Psoas muscle (tissue), 8 donors: Measurements from ENCODE around the gene TRMU. TPM values are rescaled to one million over a fixed set of nuclear protein-coding genes. Genes with fewer than 3 reads are reported as not detected.
A peak's percentile ranks its signal among the peaks of the same experiment; 100 is the strongest.

Experiments used
- ATAC-seq, 4 donors: fragments of 200-7000 bp; cut with Tn5 transposase; one replicate each; pipeline ENCODE4 v1.9.1; 2020; ENCODE audit warnings: moderate library complexity in 3 of 4, mild to moderate bottlenecking in 2 of 4
- DNase-seq, 2 donors: peaks; one replicate each; pipeline ENCODE4 v3.0.0-alpha.2; 2020
- H3K27ac ChIP-seq: fragments of 200-600 bp; one replicate; pipeline ENCODE4 v1.8.0; 2022
- H3K27me3 ChIP-seq, 3 donors: fragments of 200-600 bp in 1 of 3; one replicate each; pipeline versions ENCODE4 v1.6.1 to v1.8.0; 2013 to 2022; ENCODE audit warnings: low read length in 2 of 3, mild to moderate bottlenecking in 2 of 3, moderate library complexity in 1 of 3; ENCODE audit not compliant: insufficient read depth in 3 of 3
- H3K36me3 ChIP-seq, 2 donors: fragments of 200-600 bp in 1 of 2; one replicate each; pipeline versions ENCODE4 v1.6.1 to v1.8.0; 2013 to 2022; ENCODE audit warnings: low read depth in 1 of 2, mild to moderate bottlenecking in 1 of 2, moderate library complexity in 1 of 2; ENCODE audit not compliant: insufficient read depth in 1 of 2
- H3K4me1 ChIP-seq: fragments of 200-600 bp; one replicate; pipeline ENCODE4 v1.8.0; 2022
- H3K4me3 ChIP-seq: fragments of 200-600 bp; one replicate; pipeline ENCODE4 v1.8.0; 2022; ENCODE audit warnings: mild to moderate bottlenecking
- H3K9me3 ChIP-seq: fragments of 200-600 bp; one replicate; pipeline ENCODE4 v1.8.0; 2022
- CTCF ChIP-seq: fragments of 200-600 bp; IDR thresholded peaks from one replicate; pipeline ENCODE4 v1.8.0; 2022; ENCODE audit warnings: antibody characterized with exemption
- WGBS, 3 donors: extraction: QIAGEN DNeasy Blood & Tissue Kit; methylation state at CpG; one replicate each; pipeline versions ENCODE4 v1.1.6 to v1.1.7; 2013; 5-methylcytosine and 5-hydroxymethylcytosine counted together
- intact Hi-C, 2 donors: fragments of 100-400 bp; cut with DNase I; formaldehyde crosslinking; loops; one replicate each; pipeline versions ENCODE4 v1.11.0 to v1.14.2; 2022
- polyA plus RNA-seq, 3 donors: library from polyadenylated mRNA; stranded (reverse); fragments of 200-250 nt; gene quantifications; one replicate each; pipeline ENCODE4 v1.2.3, GENCODE V29; 2013
- total RNA-seq, 4 donors: library from RNA; stranded (reverse); fragmentation: NEBNext Ultra II Directional in 2 of 4; extraction: Animal tissue kit (Norgen Biotek cat#: 25700) in 2 of 4; gene quantifications; one replicate each; pipeline versions ENCODE4 v1.2.1 to v1.2.4, GENCODE V29; 2021 to 2023
- donor health status: healthy with polysubstance abuse.
- donor health status: DM: no; HTN: no; CAD: no; lungs with moderate emphysema.
- donor health status: Bipolar disorder and iron deficiency.
- donor health status: healthy.
- donor health status: DM: yes; HTN: yes; CAD: no.
- donor health status: DM: no; HTN: no; CAD: no.
- donor health status: DM: no; HTN: no; CAD: no.
- donor health status: DM: yes; HTN: yes; CAD: no.

Gene TRMU
- total and polyA plus RNA-seq, 7 donors = 9.6 to 37.1 (median 17.4) TPM

- intact Hi-C loops = loop anchor here in 1 of 2 donors (5.0 kb wide), 1 partner anchor 173 kb away; no protein-coding TSS in a partner anchor
- no peak overlapping the region for H3K4me3 ChIP-seq
- DNase-seq (no peak), ATAC-seq (no peak)
- WGBS, 3 donors = 84 to 89% (median 85%) methylated on average over 31 of the region's 31 CpGs
- H3K36me3 ChIP-seq = no peaks in the 10 kb centered on the region
- no peaks in the 10 kb centered on the region for H3K9me3 ChIP-seq
- no peak overlapping the region for H3K27ac ChIP-seq
- H3K27me3 ChIP-seq = peaks cover 0 to 15% (median 0%) of the 10 kb centered on the region in 3 donors
- TF ChIP-seq CTCF = no peak
- H3K4me1 ChIP-seq = no peaks in the 10 kb centered on the region
Observed at GRCh38 chr22:46368871-46369715, 33.6 kb downstream of the TRMU start.

GRCh38 chr22:46369716-46370583 lies 34.4 kb downstream of the TRMU start:
- intact Hi-C loops = loop anchor here in 1 of 2 donors (5.0 kb wide), 1 partner anchor 172 kb away; no protein-coding TSS in a partner anchor
- Histone ChIP-seq H3K36me3 (no peaks in the 10 kb centered on the region), H3K4me1 (no peaks in the 10 kb centered on the region), H3K27me3 (peaks cover 0 to 7% (median 0%) of the 10 kb centered on the region in 3 donors), H3K4me3 (no peak overlapping the region), H3K9me3 (no peaks in the 10 kb centered on the region), H3K27ac (no peak overlapping the region)
- no peak for TF ChIP-seq CTCF
- WGBS, 3 donors = 77 to 87% (median 83%) methylated on average over 25 of the region's 25 CpGs
- DNase-seq = peak in 1 of 2 donors; percentile 46
- no peak for ATAC-seq

GRCh38 chr22:46370584-46371291 lies 35.2 kb downstream of the TRMU start:
- Histone ChIP-seq H3K4me1 (no peaks in the 10 kb centered on the region), H3K9me3 (no peaks in the 10 kb centered on the region), H3K36me3 (no peaks in the 10 kb centered on the region), H3K4me3 (no peak overlapping the region), H3K27ac (no peak overlapping the region), H3K27me3 (no peaks in the 10 kb centered on the region)
- no peak for TF ChIP-seq CTCF
- 76 to 84% (median 81%) methylated on average over 15 of the region's 15 CpGs for WGBS, 3 donors
- no peak for DNase-seq
- intact Hi-C loops = no loop called here
- ATAC-seq = no peak

DNA sequence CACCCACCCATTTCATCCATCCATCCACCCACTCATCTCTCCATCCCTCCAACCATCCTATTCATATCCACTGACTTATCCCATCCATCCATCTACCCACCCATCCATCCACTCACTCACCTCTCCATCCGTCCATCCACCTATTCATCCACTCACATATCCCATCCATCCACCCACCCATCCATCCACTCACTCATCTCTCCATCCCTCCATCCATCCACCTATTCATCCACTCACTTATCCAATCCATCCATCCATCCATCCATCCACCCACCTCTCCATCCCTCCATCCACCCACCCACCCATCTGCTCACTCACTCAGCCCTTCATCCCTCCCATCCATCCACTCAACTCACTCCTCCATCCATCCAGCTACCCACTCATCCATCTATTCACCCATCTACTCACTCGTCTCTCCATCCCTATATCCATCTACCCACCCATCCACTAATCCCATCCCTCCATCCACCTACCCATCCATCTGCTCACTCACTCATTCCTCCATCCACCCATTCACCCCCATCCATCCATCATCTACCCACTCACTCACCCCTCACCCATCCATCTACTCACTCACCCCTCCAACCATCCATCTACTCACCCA lies 36.2 kb downstream of the TRMU start:
- ATAC-seq (no peak), DNase-seq (no peak)
- no peaks in the 10 kb centered on the region for H3K9me3 ChIP-seq
- H3K27me3 ChIP-seq = no peaks in the 10 kb centered on the region
- no peak for TF ChIP-seq CTCF
- H3K36me3 ChIP-seq = no peaks in the 10 kb centered on the region
- no peaks in the 10 kb centered on the region for H3K4me1 ChIP-seq
- WGBS, 3 donors = 76 to 83% (median 78%) methylated on average over 2 of the region's 2 CpGs
- intact Hi-C loops = no loop called here
- H3K27ac ChIP-seq = no peak overlapping the region
- no peak overlapping the region for H3K4me3 ChIP-seq
